ENCODE results near the gene SORL1. TPM values are rescaled to one million over a fixed set of nuclear protein-coding genes. Genes with fewer than 3 reads are reported as not detected.
A peak's percentile ranks its signal among the peaks of the same experiment; 100 is the strongest.

SORL1 gene
- total RNA-seq, 1 donor from 2014 or later = 25.3 TPM

- no peak for DNase-seq
Measured at GRCh38 chr11:121455115-121455514, 3.0 kb downstream of the SORL1 start.

- no peak for DNase-seq
Measured at GRCh38 chr11:121456151-121456550, 4.0 kb downstream of the SORL1 start.

- no peak for DNase-seq
Measured at GRCh38 chr11:121456816-121457431, 4.8 kb downstream of the SORL1 start.

- no peak for DNase-seq
Measured at GRCh38 chr11:121458551-121458950, 6.4 kb downstream of the SORL1 start.

GRCh38 chr11:121459413-121460017, 7.4 kb downstream of the SORL1 start:
- DNase-seq = no peak

- DNase-seq = no peak
Measured at GRCh38 chr11:121460941-121461514, 8.9 kb downstream of the SORL1 start.

- DNase-seq = no peak
Measured at GRCh38 chr11:121461843-121462242, 9.7 kb downstream of the SORL1 start.

- no peak for DNase-seq
Measured at GRCh38 chr11:121463689-121464335, 11.7 kb downstream of the SORL1 start.

GRCh38 chr11:121464352-121464946, 12.3 kb downstream of the SORL1 start:
- DNase-seq = no peak

- no peak for DNase-seq
Measured at GRCh38 chr11:121465709-121466062, 13.6 kb downstream of the SORL1 start.

- DNase-seq = no peak
Measured at GRCh38 chr11:121466063-121466794, 14.1 kb downstream of the SORL1 start.

- DNase-seq = peak; percentile 45
Measured at GRCh38 chr11:121467471-121467870, 15.4 kb downstream of the SORL1 start.

- DNase-seq = peak; percentile 17
Measured at GRCh38 chr11:121467965-121468364, 15.9 kb downstream of the SORL1 start.

GRCh38 chr11:121469910-121470309, 17.8 kb downstream of the SORL1 start:
- no peak for DNase-seq

GRCh38 chr11:121471167-121471566, 19.1 kb downstream of the SORL1 start:
- no peak for DNase-seq

GRCh38 chr11:121472312-121472711, 20.2 kb downstream of the SORL1 start:
- DNase-seq = no peak

- DNase-seq = no peak
Measured at GRCh38 chr11:121473064-121473777, 21.1 kb downstream of the SORL1 start.

- DNase-seq = no peak
Measured at GRCh38 chr11:121474680-121475079, 22.6 kb downstream of the SORL1 start.

GRCh38 chr11:121476379-121477032, 24.4 kb downstream of the SORL1 start:
- DNase-seq = no peak

GRCh38 chr11:121478226-121478894, 26.2 kb downstream of the SORL1 start:
- DNase-seq = no peak
